CD4-positive, CD25-positive, alpha-beta regulatory T cell (primary cell): ENCODE measurements around the gene POLA1. TPM values are rescaled to one million over a fixed set of nuclear protein-coding genes. Genes with fewer than 3 reads are reported as not detected.

ENCODE experiments used
- ATAC-seq, 2 donors: fragments of 150-1000 bp; cut with Tn5 transposase; one replicate each; pipeline ENCODE4 v1.10.0; 2021; ENCODE audit warnings: low read depth in 2 of 2, moderate number of reproducible peaks in 2 of 2, moderate library complexity in 1 of 2
- DNase-seq, 3 donors: peaks; one replicate each; pipeline versions ENCODE4 v3.0.0 to v3.0.0-alpha.2; 2012 to 2022; ENCODE audit warnings: mixed read lengths in 1 of 3
- H3K27ac ChIP-seq: one replicate; pipeline ENCODE4 v1.7.0; 2013; ENCODE audit warnings: mild to moderate bottlenecking, low read length; ENCODE audit not compliant: insufficient read depth, poor library complexity, severe bottlenecking
- H3K27me3 ChIP-seq: one replicate; pipeline ENCODE4 v1.7.0; 2013; ENCODE audit warnings: low read length; ENCODE audit not compliant: control insufficient read depth, insufficient read depth
- H3K36me3 ChIP-seq: one replicate; pipeline ENCODE4 v1.7.0; 2013; ENCODE audit warnings: mild to moderate bottlenecking, low read length, moderate library complexity; ENCODE audit not compliant: control insufficient read depth, insufficient read depth
- H3K4me1 ChIP-seq: 2 replicates; pipeline ENCODE4 v1.7.0; 2013; ENCODE audit warnings: mild to moderate bottlenecking, low read length; ENCODE audit not compliant: insufficient read depth, control insufficient read depth, poor library complexity, severe bottlenecking
- H3K4me3 ChIP-seq: one replicate; pipeline ENCODE4 v1.7.0; 2013; ENCODE audit warnings: low read depth, mild to moderate bottlenecking, low read length, moderate library complexity
- H3K9me3 ChIP-seq, 2 experiments: 1 replicate in 1 of 2; 2 replicates in 1 of 2; pipeline ENCODE4 v1.7.0; 2013; ENCODE audit warnings: low read length in 2 of 2, mild to moderate bottlenecking in 1 of 2, moderate library complexity in 1 of 2; ENCODE audit not compliant: control insufficient read depth in 2 of 2
- H3K27ac Mint-ChIP-seq, 3 donors: one replicate each; pipeline ENCODE4 v1.8.0; 2020 to 2022; ENCODE audit warnings: mild to moderate bottlenecking in 3 of 3, mixed read lengths in 3 of 3, moderate library complexity in 2 of 3
- H3K27me3 Mint-ChIP-seq: one replicate; pipeline ENCODE4 v1.8.0; 2022; ENCODE audit warnings: mild to moderate bottlenecking, mixed read lengths
- H3K36me3 Mint-ChIP-seq: one replicate; pipeline ENCODE4 v1.8.0; 2020; ENCODE audit warnings: mixed read lengths
- H3K4me1 Mint-ChIP-seq, 4 donors: one replicate each; pipeline ENCODE4 v1.8.0; 2020 to 2022; ENCODE audit warnings: mixed read lengths in 4 of 4, mild to moderate bottlenecking in 1 of 4
- H3K4me3 Mint-ChIP-seq, 4 donors: one replicate each; pipeline ENCODE4 v1.8.0; 2020 to 2022; ENCODE audit warnings: mild to moderate bottlenecking in 4 of 4, mixed read lengths in 4 of 4, moderate library complexity in 3 of 4
- H3K9me3 Mint-ChIP-seq, 7 donors: one replicate each; pipeline ENCODE4 v1.8.0; 2020 to 2022; ENCODE audit warnings: mixed read lengths in 7 of 7, mild to moderate bottlenecking in 3 of 7, moderate library complexity in 2 of 7
- polyA plus RNA-seq, 4 donors: library from polyadenylated mRNA; unstranded; fragments of 300-500 nt; fragmentation: Illumina TruSeq; gene quantifications; one replicate each; pipeline ENCODE4 v1.2.3, GENCODE V29; 2021
- total RNA-seq: library from RNA; stranded (reverse); gene quantifications from one replicate; pipeline ENCODE4 v1.2.3, GENCODE V29; 2022

POLA1 gene
- total and polyA plus RNA-seq, 5 donors from 2014 or later, result 3.1 to 10.2 (median 4.7) TPM

GRCh38 chrX:24775891-24776290, 82.2 kb downstream of the POLA1 start:
- H3K4me1 Mint-ChIP-seq, result peaks cover 5 to 13% (median 7%) of the 10 kb centered on the region in 4 donors
- H3K4me3 Mint-ChIP-seq, result no peak overlapping the region
- no peaks in the 10 kb centered on the region for H3K9me3 Mint-ChIP-seq
- no peaks in the 10 kb centered on the region for H3K27me3 Mint-ChIP-seq
- no peak overlapping the region for H3K4me3 ChIP-seq
- H3K27me3 ChIP-seq, result no peaks in the 10 kb centered on the region
- H3K36me3 ChIP-seq, result no peaks in the 10 kb centered on the region
- H3K9me3 ChIP-seq, result no peaks in the 10 kb centered on the region
- peaks cover 3% of the 10 kb centered on the region for H3K36me3 Mint-ChIP-seq
- no peaks in the 10 kb centered on the region for H3K4me1 ChIP-seq
- DNase-seq (no peak), ATAC-seq (no peak)
- peak overlapping the region in 1 of 3 donors; percentile 11 for H3K27ac Mint-ChIP-seq
- no peak overlapping the region for H3K27ac ChIP-seq

GRCh38 chrX:24777660-24778059, 83.9 kb downstream of the POLA1 start:
- Histone ChIP-seq H3K27ac (no peak overlapping the region), H3K9me3 (no peaks in the 10 kb centered on the region), H3K36me3 (no peaks in the 10 kb centered on the region), H3K4me3 (peak overlapping the region; percentile 18), H3K27me3 (no peaks in the 10 kb centered on the region), H3K4me1 (no peaks in the 10 kb centered on the region)
- Mint-ChIP-seq H3K4me1 (peaks cover 6 to 13% (median 9%) of the 10 kb centered on the region in 4 donors), H3K36me3 (peaks cover 3% of the 10 kb centered on the region), H3K27ac (peak overlapping the region in 1 of 3 donors; percentile 44), H3K9me3 (no peaks in the 10 kb centered on the region), H3K4me3 (no peak overlapping the region), H3K27me3 (no peaks in the 10 kb centered on the region)
- ATAC-seq (no peak), DNase-seq (peak in 1 of 3 donors; percentile 17)

GRCh38 chrX:24782011-24782410, 88.3 kb downstream of the POLA1 start:
- H3K4me1 Mint-ChIP-seq, result peaks cover 4 to 6% (median 5%) of the 10 kb centered on the region in 4 donors
- no peak overlapping the region for H3K27ac Mint-ChIP-seq
- no peaks in the 10 kb centered on the region for H3K9me3 Mint-ChIP-seq
- H3K27me3 Mint-ChIP-seq, result no peaks in the 10 kb centered on the region
- H3K4me3 Mint-ChIP-seq, result no peak overlapping the region
- no peaks in the 10 kb centered on the region for H3K36me3 ChIP-seq
- DNase-seq (no peak), ATAC-seq (no peak)
- no peaks in the 10 kb centered on the region for H3K9me3 ChIP-seq
- no peaks in the 10 kb centered on the region for H3K4me1 ChIP-seq
- H3K36me3 Mint-ChIP-seq, result peaks cover 3% of the 10 kb centered on the region
- no peak overlapping the region for H3K27ac ChIP-seq
- H3K27me3 ChIP-seq, result no peaks in the 10 kb centered on the region
- no peak overlapping the region for H3K4me3 ChIP-seq

- H3K27me3 Mint-ChIP-seq, result no peaks in the 10 kb centered on the region
- Histone ChIP-seq H3K4me3 (no peak overlapping the region), H3K27ac (no peak overlapping the region), H3K4me1 (no peaks in the 10 kb centered on the region), H3K27me3 (no peaks in the 10 kb centered on the region), H3K9me3 (no peaks in the 10 kb centered on the region), H3K36me3 (no peaks in the 10 kb centered on the region)
- peaks cover 13% of the 10 kb centered on the region for H3K36me3 Mint-ChIP-seq
- H3K27ac Mint-ChIP-seq, result no peak overlapping the region
- H3K4me3 Mint-ChIP-seq, result no peak overlapping the region
- DNase-seq (no peak), ATAC-seq (no peak)
- no peaks in the 10 kb centered on the region for H3K9me3 Mint-ChIP-seq
- peaks cover 0 to 2% (median 0%) of the 10 kb centered on the region in 4 donors for H3K4me1 Mint-ChIP-seq
Observed at GRCh38 chrX:24789047-24789446, 95.3 kb downstream of the POLA1 start.

GRCh38 chrX:24790166-24790565, 96.4 kb downstream of the POLA1 start:
- Histone ChIP-seq H3K36me3 (no peaks in the 10 kb centered on the region), H3K4me3 (no peak overlapping the region), H3K4me1 (no peaks in the 10 kb centered on the region), H3K27me3 (no peaks in the 10 kb centered on the region), H3K9me3 (no peaks in the 10 kb centered on the region), H3K27ac (no peak overlapping the region)
- DNase-seq (no peak), ATAC-seq (no peak)
- Mint-ChIP-seq H3K4me1 (peaks cover 0 to 1% (median 0%) of the 10 kb centered on the region in 4 donors), H3K27me3 (no peaks in the 10 kb centered on the region), H3K9me3 (no peaks in the 10 kb centered on the region), H3K4me3 (no peak overlapping the region), H3K27ac (no peak overlapping the region), H3K36me3 (peaks cover 13% of the 10 kb centered on the region)

GRCh38 chrX:24796204-24796603, 102.5 kb downstream of the POLA1 start:
- H3K9me3 ChIP-seq, result no peaks in the 10 kb centered on the region
- no peaks in the 10 kb centered on the region for H3K4me1 ChIP-seq
- Mint-ChIP-seq H3K9me3 (no peaks in the 10 kb centered on the region), H3K27ac (no peak overlapping the region), H3K4me3 (no peak overlapping the region), H3K4me1 (peaks cover 0 to 4% (median 0%) of the 10 kb centered on the region in 4 donors), H3K27me3 (no peaks in the 10 kb centered on the region), H3K36me3 (peaks cover 3% of the 10 kb centered on the region)
- H3K27ac ChIP-seq, result no peak overlapping the region
- no peak overlapping the region for H3K4me3 ChIP-seq
- no peaks in the 10 kb centered on the region for H3K27me3 ChIP-seq
- DNase-seq, result no peak
- H3K36me3 ChIP-seq, result no peaks in the 10 kb centered on the region
- no peak for ATAC-seq

- Mint-ChIP-seq H3K27me3 (no peaks in the 10 kb centered on the region), H3K4me3 (no peak overlapping the region), H3K36me3 (peaks cover 3% of the 10 kb centered on the region), H3K27ac (no peak overlapping the region), H3K9me3 (no peaks in the 10 kb centered on the region), H3K4me1 (peaks cover 0 to 4% (median 0%) of the 10 kb centered on the region in 4 donors)
- no peaks in the 10 kb centered on the region for H3K27me3 ChIP-seq
- H3K9me3 ChIP-seq, result no peaks in the 10 kb centered on the region
- no peaks in the 10 kb centered on the region for H3K4me1 ChIP-seq
- no peaks in the 10 kb centered on the region for H3K36me3 ChIP-seq
- no peak overlapping the region for H3K27ac ChIP-seq
- ATAC-seq (no peak), DNase-seq (no peak)
- H3K4me3 ChIP-seq, result no peak overlapping the region
Observed at GRCh38 chrX:24799078-24799477, 105.4 kb downstream of the POLA1 start.

GRCh38 chrX:24799565-24799964, 105.8 kb downstream of the POLA1 start:
- no peaks in the 10 kb centered on the region for H3K36me3 ChIP-seq
- Mint-ChIP-seq H3K4me1 (peaks cover 0 to 4% (median 0%) of the 10 kb centered on the region in 4 donors), H3K4me3 (no peak overlapping the region), H3K9me3 (no peaks in the 10 kb centered on the region), H3K27me3 (no peaks in the 10 kb centered on the region), H3K36me3 (peaks cover 3% of the 10 kb centered on the region), H3K27ac (peak overlapping the region in 1 of 3 donors; percentile 32)
- no peak overlapping the region for H3K27ac ChIP-seq
- no peaks in the 10 kb centered on the region for H3K4me1 ChIP-seq
- DNase-seq, result no peak
- H3K9me3 ChIP-seq, result no peaks in the 10 kb centered on the region
- H3K4me3 ChIP-seq, result no peak overlapping the region
- no peaks in the 10 kb centered on the region for H3K27me3 ChIP-seq
- ATAC-seq, result no peak
